B cell (primary cell): ENCODE results near the gene NT5C. TPM values are rescaled to one million over a fixed set of nuclear protein-coding genes. Genes with fewer than 3 reads are reported as not detected.

ENCODE experiments used
- ATAC-seq: fragments of 200-7000 bp; cut with Tn5 transposase; one replicate; pipeline ENCODE4 v1.10.0; 2021; ENCODE audit warnings: low read depth, mild to moderate bottlenecking, moderate number of reproducible peaks, moderate library complexity
- CTCF ChIA-PET: fragments of 350-600 bp; sonication (Branson Sonifier 250); formaldehyde crosslinking; loops from one replicate; lab custom pipeline; 2021; ENCODE audit warnings: antibody characterized with exemption, inconsistent platforms; lab: Charles Lee
- POLR2A ChIA-PET: fragments of 350-600 bp; sonication (Branson Sonifier 250); formaldehyde crosslinking; loops from one replicate; lab custom pipeline; 2021; ENCODE audit warnings: antibody characterized with exemption; lab: Charles Lee
- DNase-seq: peaks from one replicate; pipeline ENCODE4 v3.0.0; 2013
- H2AFZ ChIP-seq: 2 replicates; pipeline ENCODE4 v1.6.1; 2012; ENCODE audit warnings: mild to moderate bottlenecking, low read depth, low read length; ENCODE audit not compliant: insufficient read depth, poor library complexity, severe bottlenecking
- H3K27ac ChIP-seq, 2 donors: 1 replicate in 1 of 2; 2 replicates in 1 of 2; pipeline ENCODE4 v1.5.1; 2012 to 2013; ENCODE audit warnings: low read length in 2 of 2, mild to moderate bottlenecking in 2 of 2, moderate library complexity in 1 of 2
- H3K27me3 ChIP-seq, 4 experiments: fragments of 200-600 bp in 1 of 4; sonication (generic) in 1 of 4; replicated peaks in 1 of 4; 1 replicate in 2 of 4; 2 replicates in 2 of 4; pipeline versions ENCODE4 v1.6.1 to v1.7.0; 2013 to 2016; ENCODE audit warnings: low read length in 3 of 4, mild to moderate bottlenecking in 2 of 4, mixed read lengths in 1 of 4, moderate library complexity in 1 of 4; ENCODE audit not compliant: insufficient read depth in 4 of 4, control insufficient read depth in 3 of 4; ENCODE audit errors: control extremely low read depth in 1 of 4
- H3K36me3 ChIP-seq, 2 experiments: replicated peaks in 1 of 2; 1 replicate in 1 of 2; 2 replicates in 1 of 2; pipeline versions ENCODE4 v1.6.1 to v1.7.1; 2013; ENCODE audit warnings: low read length in 1 of 2; ENCODE audit not compliant: insufficient read depth in 2 of 2, control insufficient read depth in 1 of 2; ENCODE audit errors: control extremely low read depth in 1 of 2, extremely low read depth in 1 of 2
- H3K4me1 ChIP-seq, 2 donors: fragments of 200-600 bp in 1 of 2; sonication (generic) in 1 of 2; 1 replicate in 1 of 2; 2 replicates in 1 of 2; pipeline versions ENCODE4 v1.5.1 to v1.6.1; 2013 to 2017; ENCODE audit warnings: low read length in 2 of 2; ENCODE audit not compliant: control insufficient read depth in 2 of 2, insufficient read depth in 2 of 2
- H3K4me2 ChIP-seq: replicated peaks from 2 replicates; pipeline ENCODE3; 2012; ENCODE audit warnings: mild to moderate bottlenecking, low read depth, low read length; ENCODE audit not compliant: poor library complexity, severe bottlenecking
- H3K4me3 ChIP-seq, 5 experiments: fragments of 200-600 bp in 1 of 5; sonication (generic) in 1 of 5; 1 replicate in 3 of 5; 2 replicates in 2 of 5; pipeline versions ENCODE4 v1.5.1 to v1.7.0; 2011 to 2016; ENCODE audit warnings: low read length in 4 of 5, mild to moderate bottlenecking in 4 of 5, low read depth in 2 of 5, control low read depth in 1 of 5, moderate library complexity in 1 of 5; ENCODE audit not compliant: insufficient read depth in 1 of 5; ENCODE audit errors: control extremely low read depth in 1 of 5, extremely low read depth in 1 of 5
- H3K79me2 ChIP-seq: fragments of 200-600 bp; sonication (generic); one replicate; pipeline ENCODE4 v1.6.0; 2016; ENCODE audit warnings: low read length; ENCODE audit not compliant: control insufficient read depth, insufficient read depth
- H3K9ac ChIP-seq: fragments of 200-600 bp; sonication (generic); 2 replicates; pipeline ENCODE4 v1.6.1; 2017; ENCODE audit warnings: mild to moderate bottlenecking, low read length, moderate library complexity
- H3K9me3 ChIP-seq, 3 donors: one replicate each; pipeline versions ENCODE4 v1.6.1 to v1.7.1; 2013; ENCODE audit warnings: low read length in 2 of 3; ENCODE audit not compliant: control insufficient read depth in 2 of 3, insufficient read depth in 1 of 3; ENCODE audit errors: control extremely low read depth in 1 of 3
- H4K20me1 ChIP-seq: 2 replicates; pipeline ENCODE4 v1.6.0; 2012; ENCODE audit warnings: mild to moderate bottlenecking, low read length; ENCODE audit not compliant: insufficient read depth, control insufficient read depth, poor library complexity, severe bottlenecking
- H3K27ac Mint-ChIP-seq: one replicate; pipeline ENCODE4 v1.8.0; 2021; ENCODE audit warnings: mixed read lengths
- H3K27me3 Mint-ChIP-seq: one replicate; pipeline ENCODE4 v1.8.0; 2021; ENCODE audit warnings: mixed read lengths
- H3K4me1 Mint-ChIP-seq: one replicate; pipeline ENCODE4 v1.8.0; 2021; ENCODE audit warnings: mixed read lengths
- H3K4me3 Mint-ChIP-seq: one replicate; pipeline ENCODE4 v1.8.0; 2021; ENCODE audit warnings: mixed read lengths
- H3K9me3 Mint-ChIP-seq: one replicate; pipeline ENCODE4 v1.8.0; 2022; ENCODE audit warnings: mixed read lengths; ENCODE audit not compliant: insufficient read depth
- CTCF ChIP-seq: fragments of 200-600 bp; IDR thresholded peaks from one replicate; pipeline ENCODE4 v1.8.0; 2022; ENCODE audit warnings: antibody characterized with exemption, mild to moderate bottlenecking
- EZH2 ChIP-seq: IDR thresholded peaks from 2 replicates; pipeline ENCODE4 v1.6.1; 2012; ENCODE audit warnings: borderline replicate concordance, low read depth, mild to moderate bottlenecking, moderate library complexity, low read length; ENCODE audit not compliant: insufficient read depth, poor library complexity, severe bottlenecking
- WGBS: methylation state at CpG from one replicate; pipeline ENCODE4 v1.1.5; 2013; ENCODE audit warnings: missing lambda C conversion rate; ENCODE audit not compliant: insufficient coverage; 5-methylcytosine and 5-hydroxymethylcytosine counted together
- intact Hi-C: fragments of 100-400 bp; cut with micrococcal nuclease; formaldehyde crosslinking; loops from one replicate; pipeline ENCODE4 v1.10.0; 2022
- polyA plus RNA-seq: library from polyadenylated mRNA; depleted of rRNA; stranded (reverse); fragments of >200 nt; gene quantifications from 2 replicates; pipeline ENCODE4 v1.2.3, GENCODE V29; 2012
- total RNA-seq, 2 donors: library from RNA; stranded (reverse); fragments of 120-200 nt in 1 of 2; gene quantifications; 1 replicate in 1 of 2; 2 replicates in 1 of 2; pipeline versions ENCODE4 v1.2.3 to v1.2.4, GENCODE V29; 2013 to 2022

Gene NT5C
- total and polyA plus RNA-seq, 2 donors (not counting 1 experiment from before 2014, with no cell fraction given): 98.9 to 184 TPM

- CTCF ChIA-PET: interaction anchor here (0.6 to 11.4 kb wide), 6 partner anchors 10 to 171 kb away, joined by 3 to 373 read pairs (median 128); partner anchors contain the start of genes NT5C, NUP85 and SLC25A19
- Histone ChIP-seq H3K79me2 (peaks cover 45% of the 10 kb centered on the region), H3K9me3 (no peaks in the 10 kb centered on the region), H3K36me3 (peaks cover 1 to 5% of the 10 kb centered on the region in 2 experiments), H3K27ac (peak overlapping the region in 1 of 2 donors; percentile 23), H3K4me3 (no peak overlapping the region), H3K4me1 (peaks cover 40 to 49% of the 10 kb centered on the region in 2 donors), H2AFZ (no peak overlapping the region), H3K27me3 (no peaks in the 10 kb centered on the region), H4K20me1 (peaks cover 6% of the 10 kb centered on the region), H3K9ac (no peak overlapping the region), H3K4me2 (peak overlapping the region; percentile 51)
- Mint-ChIP-seq H3K4me3 (no peak overlapping the region), H3K9me3 (no peaks in the 10 kb centered on the region), H3K27ac (no peak overlapping the region), H3K4me1 (peaks cover 57% of the 10 kb centered on the region), H3K27me3 (no peaks in the 10 kb centered on the region)
- no peak for TF ChIP-seq EZH2
- no peak for TF ChIP-seq CTCF
- no peak for ATAC-seq
- DNase-seq: no peak
- POLR2A ChIA-PET: interaction anchor here (5.4 kb wide), 1 partner anchor 13 kb away, joined by 49 read pairs; the partner anchor contains the start of gene NT5C
- intact Hi-C loops: no loop called here
- WGBS: 92% methylated on average over 14 of the region's 14 CpGs
Observed at GRCh38 chr17:75118307-75118706, 13.2 kb downstream of the NT5C start.

GRCh38 chr17:75116737-75117136 lies 14.8 kb downstream of the NT5C start:
- Histone ChIP-seq H3K36me3 (peaks cover 1 to 5% of the 10 kb centered on the region in 2 experiments), H3K9ac (no peak overlapping the region), H3K4me1 (peaks cover 40 to 49% of the 10 kb centered on the region in 2 donors), H4K20me1 (peaks cover 6% of the 10 kb centered on the region), H2AFZ (no peak overlapping the region), H3K27ac (no peak overlapping the region), H3K27me3 (no peaks in the 10 kb centered on the region), H3K9me3 (no peaks in the 10 kb centered on the region), H3K4me3 (no peak overlapping the region), H3K79me2 (peaks cover 38% of the 10 kb centered on the region), H3K4me2 (no peak overlapping the region)
- intact Hi-C loops: no loop called here
- Mint-ChIP-seq H3K9me3 (no peaks in the 10 kb centered on the region), H3K27me3 (no peaks in the 10 kb centered on the region), H3K4me1 (peaks cover 60% of the 10 kb centered on the region), H3K4me3 (no peak overlapping the region), H3K27ac (no peak overlapping the region)
- WGBS: 86% methylated on average over 8 of the region's 9 CpGs
- CTCF ChIA-PET: interaction anchor here (0.8 to 11.4 kb wide), 7 partner anchors 12 to 297 kb away, joined by 3 to 373 read pairs (median 74); partner anchors contain the start of genes NT5C and NUP85
- no peak for ATAC-seq
- no peak for DNase-seq
- POLR2A ChIA-PET: interaction anchor here (0.6 to 5.4 kb wide), 3 partner anchors 14 to 154 kb away, joined by 3 to 49 read pairs (median 3); partner anchors contain the start of genes MIF4GD and NT5C
- TF ChIP-seq EZH2: no peak
- no peak for TF ChIP-seq CTCF
